Astrocyte of the hippocampus (primary cell): Measurements from ENCODE around the gene C1orf141.
"Not testable (repeated sequence)": the region's sequence is repeated elsewhere in the genome, so short reads cannot be mapped to it uniquely, and the experiment has no call there.

Experiments
- DNase-seq: peaks from one replicate; pipeline ENCODE4 v3.0.0; 2011; ENCODE audit warnings: low read depth, low spot score

The C1orf141 gene

DNA sequence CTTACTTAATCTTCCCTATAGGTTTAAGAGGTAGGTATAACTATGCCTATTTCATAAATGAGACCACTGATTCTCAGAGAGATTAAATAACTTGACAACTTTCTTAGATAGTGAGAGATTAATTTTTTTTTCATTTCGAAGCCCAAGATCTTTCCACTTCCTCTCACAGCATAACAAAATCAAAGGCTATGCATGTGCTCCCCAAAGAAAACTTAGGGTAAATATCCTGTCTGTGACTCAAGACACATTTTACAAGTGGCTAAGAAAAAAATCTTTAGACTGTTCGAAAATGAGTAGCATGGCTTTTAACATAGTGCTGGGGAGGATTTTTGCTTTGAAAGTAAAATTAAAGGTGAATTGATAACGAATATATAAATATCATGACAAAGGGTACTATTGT is 8.2 kb upstream of the C1orf141 start:
- DNase-seq: no peak

DNA sequence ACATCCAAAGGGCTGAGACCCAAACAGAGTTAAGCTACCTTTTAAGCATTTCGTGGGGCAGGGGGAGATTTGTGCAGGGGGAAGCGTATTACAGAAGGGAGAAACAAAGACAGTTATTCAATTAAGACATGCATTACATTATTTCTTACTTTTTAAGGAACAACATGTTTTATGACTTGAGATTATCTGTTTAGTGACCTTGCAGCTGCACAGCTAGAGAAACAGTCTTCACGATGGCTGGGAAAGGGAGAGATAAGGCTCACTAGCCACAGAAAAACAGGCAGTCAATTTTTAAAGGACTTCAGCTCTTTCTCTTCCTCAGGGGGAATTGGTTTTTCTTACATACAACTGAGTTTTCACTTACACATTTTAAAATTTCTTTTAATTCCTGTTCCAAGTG is 7.1 kb upstream of the C1orf141 start:
- DNase-seq: not testable (repeated sequence)

DNA sequence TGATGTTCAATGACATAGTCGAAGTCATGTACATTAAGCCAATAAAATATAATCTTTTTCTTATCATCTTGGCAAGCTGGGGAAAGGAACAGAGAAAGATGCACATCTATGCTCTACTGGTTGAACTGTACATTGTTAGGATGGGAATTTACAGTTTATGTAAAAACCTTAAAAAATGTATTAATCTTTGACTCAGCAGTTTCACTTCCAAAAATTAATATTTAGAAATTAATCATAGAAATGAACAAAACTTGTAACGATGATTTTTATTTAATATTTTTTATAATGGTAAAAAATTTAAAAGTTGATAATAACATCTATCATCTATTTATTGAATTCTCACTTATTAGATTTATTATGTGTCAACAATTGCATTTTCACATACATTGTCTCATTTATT is 5.7 kb upstream of the C1orf141 start:
- DNase-seq: no peak

DNA sequence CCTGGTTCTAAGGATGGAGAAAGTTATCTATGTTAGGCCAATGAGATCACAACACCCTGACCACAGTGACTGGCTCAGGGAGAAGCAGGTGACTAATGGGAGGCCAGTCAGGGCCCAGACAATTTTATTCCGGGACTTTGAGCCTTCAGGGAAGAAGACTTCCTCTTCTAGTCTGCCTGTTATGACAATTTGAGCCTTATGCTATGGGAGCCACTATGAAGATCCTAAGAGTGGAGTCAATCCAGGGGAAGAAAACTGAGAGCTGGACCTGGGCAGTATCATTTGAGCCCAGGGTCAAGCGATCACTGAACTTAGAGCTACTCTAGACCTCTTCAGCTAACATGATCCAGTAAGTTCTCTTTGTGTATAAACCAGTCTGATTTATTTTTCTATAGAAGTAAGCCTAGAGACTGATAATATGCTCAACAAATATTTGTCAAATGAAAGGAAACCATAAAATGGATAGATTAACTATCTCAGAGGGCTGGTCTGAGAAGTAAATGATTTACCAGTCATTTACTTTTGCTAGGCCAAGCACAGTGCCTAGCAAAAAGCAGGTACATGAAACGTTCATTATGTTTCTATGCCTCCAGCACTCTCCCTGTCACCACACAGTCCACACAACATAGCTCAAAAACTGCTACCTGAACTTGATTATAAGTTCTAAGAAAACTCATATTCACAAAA is 4.2 kb upstream of the C1orf141 start:
- no peak for DNase-seq

DNA sequence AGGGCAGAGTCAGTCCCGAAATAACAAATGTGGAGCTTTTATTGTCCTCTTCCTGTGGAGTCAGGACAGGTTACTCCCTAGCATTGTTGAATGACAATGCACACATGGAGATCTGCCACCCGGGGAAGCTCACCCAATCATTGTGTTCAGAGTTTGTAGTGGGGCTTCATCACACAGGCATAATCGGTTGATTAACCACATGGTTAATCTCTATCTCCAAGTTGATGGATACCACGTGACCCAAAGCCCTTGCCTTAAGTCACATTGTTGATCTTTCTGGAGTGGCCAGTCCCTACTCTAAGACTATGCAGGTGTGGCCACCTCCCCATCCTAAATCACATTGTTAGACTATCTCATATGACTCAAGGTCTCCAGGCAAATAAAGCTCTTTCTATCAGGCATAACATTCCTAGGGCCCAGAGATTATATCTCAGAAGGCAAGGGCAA is 2.6 kb upstream of the C1orf141 start:
- DNase-seq: no peak

DNA sequence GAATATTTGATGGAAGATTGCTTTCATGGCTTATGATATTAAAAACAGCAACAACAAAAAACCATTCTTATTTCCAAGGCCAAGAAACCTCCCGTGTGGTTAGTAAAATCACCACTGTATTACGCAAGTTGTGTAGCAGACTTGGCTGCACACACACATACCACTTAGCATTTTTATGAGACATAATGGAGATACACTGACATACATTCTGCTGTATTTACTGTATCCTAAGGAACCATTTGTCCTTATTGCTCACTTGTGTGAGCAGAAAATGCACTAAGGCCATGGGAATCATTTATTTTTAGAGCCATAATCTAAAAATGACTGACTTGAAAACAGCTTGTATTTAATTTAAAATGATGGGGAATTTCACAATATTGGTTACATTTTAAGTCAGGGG is 584 bp upstream of the C1orf141 start:
- DNase-seq: peak; percentile 63

DNA sequence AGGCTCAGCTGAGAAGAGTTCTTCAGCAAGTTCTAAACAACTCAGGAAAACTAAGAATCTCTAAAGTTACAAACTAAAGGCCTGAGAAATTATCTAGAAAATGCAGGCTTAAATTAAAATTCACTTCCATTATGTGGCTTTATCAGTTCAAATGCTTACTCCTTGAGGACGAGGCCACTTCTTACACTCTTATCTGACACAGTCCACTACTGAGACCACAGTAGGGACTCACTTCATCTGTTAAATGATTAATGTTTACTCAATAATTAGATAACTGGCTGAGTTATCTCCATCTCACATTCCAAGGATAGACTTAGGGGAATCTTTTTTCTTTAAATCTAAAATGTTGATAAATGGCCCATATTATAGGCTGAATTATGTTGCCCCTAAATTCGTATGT is 1.6 kb downstream of the C1orf141 start:
- no peak for DNase-seq

DNA sequence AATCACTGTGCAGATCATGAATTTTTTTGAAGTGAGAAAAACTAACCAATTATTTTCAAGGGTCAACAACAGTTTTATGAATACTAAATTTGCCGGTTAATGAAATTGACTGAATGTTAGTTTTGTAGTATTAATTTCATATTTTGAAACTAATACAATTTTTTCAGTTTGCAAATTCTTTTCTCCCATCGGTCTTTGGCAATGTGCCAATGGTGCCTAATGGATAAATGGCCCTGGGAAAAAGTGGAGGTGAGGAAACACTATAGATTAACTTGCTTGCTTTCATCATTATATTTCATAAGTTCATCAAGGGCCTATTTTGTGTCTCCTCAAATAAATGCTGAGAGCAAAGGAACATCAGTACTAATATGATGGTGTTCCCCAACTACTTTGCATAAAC is 4.1 kb downstream of the C1orf141 start:
- no peak for DNase-seq

DNA sequence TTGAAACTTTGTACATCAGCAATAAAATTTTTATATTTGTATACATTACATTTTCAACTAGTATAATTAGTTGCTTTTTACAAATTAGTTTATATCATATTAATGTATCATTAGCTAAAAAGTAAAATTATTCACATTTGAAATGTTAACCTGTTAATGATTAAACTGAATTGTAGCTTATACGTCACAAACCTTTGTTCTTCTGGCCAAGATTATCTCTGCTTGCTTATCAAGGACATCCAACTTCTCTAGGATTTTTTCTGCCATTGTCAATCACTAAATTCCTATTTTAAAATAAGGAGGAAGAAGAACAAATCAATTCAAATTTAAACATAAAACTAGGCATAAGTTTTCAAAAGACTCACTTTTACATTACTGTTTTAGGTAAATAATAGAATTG is 7.8 kb downstream of the C1orf141 start:
- DNase-seq: no peak

DNA sequence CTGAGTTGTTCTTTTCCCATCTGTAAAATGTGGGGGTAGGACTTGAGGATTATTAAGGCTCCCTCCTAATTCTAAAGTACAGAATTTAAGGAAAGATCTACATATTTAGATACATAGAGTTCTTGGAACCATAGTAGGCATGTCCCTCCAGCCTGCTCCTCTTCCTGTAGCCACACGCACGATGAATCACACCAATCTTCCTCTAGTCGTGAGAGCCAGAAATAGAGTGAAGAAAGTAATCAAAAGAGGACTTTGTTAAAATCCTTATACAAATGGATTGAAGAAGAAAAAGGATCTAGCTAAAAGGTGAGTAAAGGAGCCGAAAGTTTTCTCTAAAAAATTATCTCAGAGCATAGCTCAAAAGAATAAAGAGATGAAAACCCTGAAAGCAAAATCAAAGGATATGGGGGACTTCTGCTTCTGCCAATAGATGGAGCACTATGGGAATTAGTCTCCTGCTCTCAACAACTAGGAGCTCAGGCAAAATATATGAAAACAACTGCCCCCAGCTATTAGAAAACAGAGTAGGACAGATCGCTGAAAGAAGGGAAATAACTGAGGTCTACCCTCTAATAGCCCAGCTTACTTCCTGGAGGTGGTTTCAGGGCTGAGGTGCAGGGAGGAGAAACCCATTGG is 8.5 kb downstream of the C1orf141 start:
- DNase-seq: no peak

DNA sequence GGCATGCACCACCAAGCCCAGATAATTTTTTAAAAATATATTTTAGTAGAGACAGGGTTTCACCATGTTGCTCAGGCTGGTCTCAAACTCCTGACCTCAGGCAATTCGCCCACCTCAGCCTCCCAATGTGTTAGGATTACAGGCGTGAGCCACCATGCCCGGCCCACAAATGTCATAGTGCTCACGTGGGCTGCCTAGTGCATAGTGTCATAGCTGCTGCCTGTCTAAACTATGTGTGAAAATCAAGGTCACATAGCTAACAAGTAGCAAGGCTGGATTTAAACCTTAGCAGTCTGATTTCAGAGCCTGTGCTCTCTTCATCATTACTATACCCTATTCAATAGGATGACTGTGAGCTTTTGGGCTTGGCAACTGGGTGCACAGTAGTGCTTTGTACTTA is 10.3 kb downstream of the C1orf141 start:
- DNase-seq: no peak

DNA sequence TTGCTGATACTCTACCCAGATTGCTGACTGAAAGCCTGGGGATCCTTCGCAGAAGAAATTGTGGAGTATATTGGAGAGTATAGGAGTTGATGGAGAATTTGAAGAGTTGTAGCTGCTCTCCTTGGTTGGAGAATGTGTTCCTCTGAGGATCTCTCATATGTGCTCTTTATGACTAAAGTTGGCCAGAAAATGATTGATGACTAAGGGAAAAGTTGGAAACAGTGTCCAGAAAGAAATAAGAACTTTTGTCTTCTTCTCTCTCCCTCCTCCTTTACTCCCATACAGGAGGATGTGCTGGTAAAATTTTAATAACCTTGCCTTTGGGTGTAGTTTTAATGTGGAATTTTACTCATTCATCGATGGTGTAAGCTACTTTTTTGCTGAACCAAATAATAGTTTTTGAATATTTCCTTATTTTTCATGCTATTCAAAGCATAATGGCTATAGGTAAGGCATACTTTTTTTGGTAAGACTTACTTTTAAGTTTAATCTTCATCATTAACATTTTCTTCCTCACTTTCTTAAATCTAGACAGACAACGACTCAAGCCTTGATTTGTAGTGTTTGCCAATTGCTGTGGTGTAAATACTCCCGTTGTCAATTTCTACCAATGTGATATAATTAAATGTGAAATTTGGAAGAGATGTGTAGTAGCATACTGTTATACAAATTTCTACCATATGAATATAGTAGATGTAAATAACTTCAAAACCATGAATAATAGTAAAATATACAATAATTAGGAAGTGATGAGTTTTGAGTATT is 13.7 kb downstream of the C1orf141 start:
- DNase-seq: no peak

DNA sequence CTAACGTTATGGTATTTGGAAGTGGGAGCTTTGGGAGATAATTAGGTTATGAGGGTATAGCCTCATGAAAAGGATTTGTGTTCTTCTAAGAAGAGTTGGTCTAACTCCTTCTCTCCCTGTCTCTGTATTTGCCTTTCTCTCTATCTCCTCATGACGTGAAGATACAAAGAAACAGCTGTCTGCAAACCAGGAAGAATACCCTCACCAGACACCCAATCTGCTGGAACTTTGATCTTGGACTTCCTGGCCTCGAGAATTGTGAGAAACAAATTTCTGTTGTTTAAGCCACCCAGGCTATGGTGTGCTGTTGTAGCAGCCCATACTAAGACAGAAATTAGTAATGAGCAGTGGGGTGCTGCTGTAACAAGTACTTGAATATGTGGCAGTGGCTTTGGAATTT is 16.1 kb downstream of the C1orf141 start:
- no peak for DNase-seq

DNA sequence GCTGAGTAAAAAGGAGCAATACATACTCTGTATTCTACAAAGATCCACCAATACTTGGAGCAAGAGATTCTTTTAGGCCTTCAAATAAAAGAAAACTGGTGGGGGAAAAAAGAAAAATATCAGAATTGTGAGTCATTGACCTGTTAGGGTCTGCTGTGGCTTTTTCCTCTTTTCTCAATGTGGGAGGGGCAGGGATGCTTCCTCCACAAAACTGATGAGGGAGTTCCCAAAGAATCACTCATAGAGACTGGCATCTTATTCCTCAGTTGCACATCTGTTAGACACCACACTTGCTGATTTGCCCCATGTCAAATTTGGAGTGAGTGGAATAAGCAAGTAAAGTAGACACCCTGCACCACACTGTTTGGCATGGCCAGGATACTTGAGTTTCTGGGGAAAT is 16.6 kb downstream of the C1orf141 start:
- DNase-seq: no peak

DNA sequence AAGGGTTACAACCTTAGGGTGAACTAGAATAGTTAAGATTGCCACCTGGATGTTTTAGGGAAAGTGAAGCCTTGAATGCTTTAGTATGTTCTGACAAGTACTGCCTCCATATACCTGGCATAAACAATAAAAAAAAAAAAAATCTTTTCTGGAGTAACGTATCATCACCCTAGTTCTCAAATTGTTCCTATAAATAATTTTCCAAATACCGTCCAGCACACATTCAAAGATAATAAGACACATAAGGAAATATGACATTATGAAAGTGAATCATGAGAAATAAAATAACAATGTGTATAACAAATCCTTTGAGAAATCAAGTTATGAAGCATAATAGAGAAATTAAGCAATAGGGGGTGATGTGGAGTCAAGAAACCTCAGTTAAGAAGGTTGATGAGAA is 20.6 kb downstream of the C1orf141 start:
- DNase-seq: no peak

DNA sequence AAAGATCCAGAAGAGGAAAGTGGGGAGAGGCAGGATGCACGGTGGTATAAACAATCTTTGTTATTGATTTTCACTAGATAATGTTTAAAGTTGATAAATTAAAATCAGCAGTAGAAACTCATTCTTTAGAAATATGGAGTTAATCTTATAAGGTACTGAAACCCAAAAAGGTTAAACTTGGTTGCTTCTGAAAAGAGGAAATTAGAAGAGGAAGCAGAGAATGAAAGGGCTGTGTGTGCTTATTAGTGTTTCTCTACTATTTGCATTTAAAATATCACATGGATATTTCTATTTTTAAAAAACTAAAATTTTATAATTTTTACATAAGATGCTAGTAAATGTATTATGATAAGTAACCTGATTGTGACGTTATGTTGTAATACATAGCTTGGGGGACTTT is 24.4 kb downstream of the C1orf141 start:
- DNase-seq: no peak

DNA sequence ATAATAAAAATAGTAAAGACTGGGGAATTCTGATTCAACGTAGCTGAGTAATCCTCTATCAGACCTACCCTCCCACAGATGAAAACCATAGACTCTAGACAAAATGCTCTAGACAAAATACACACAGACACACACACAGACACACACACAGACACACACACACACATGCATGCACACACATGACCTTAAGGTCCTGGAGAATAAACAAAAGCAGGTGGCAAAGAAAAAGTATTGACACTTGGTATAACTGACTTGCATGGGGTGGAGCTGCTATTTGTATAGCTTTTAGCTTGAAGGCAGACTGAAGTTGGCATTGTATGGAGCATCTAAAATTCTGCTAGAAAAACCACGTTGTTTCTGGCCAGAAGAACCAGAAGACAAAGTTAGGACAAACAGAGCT is 29.3 kb downstream of the C1orf141 start:
- no peak for DNase-seq

DNA sequence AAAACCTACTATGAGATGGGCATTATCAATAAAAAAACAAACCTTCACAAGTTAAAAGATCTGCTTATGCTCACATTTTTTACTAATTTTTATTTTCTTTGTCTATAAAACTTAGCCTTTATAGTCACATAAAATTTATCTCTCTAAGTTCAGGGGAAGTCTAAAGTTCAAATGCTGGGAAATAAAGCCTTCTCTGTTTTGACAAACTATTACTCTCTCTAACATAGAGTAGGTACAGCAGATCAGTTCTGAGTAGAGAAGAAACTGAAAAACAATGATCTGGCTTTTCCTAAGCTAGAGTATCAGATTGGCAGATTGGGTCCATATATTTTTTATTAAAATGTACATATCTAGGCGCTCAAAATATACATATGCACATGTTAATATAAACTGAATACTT is 31.2 kb downstream of the C1orf141 start:
- DNase-seq: no peak

DNA sequence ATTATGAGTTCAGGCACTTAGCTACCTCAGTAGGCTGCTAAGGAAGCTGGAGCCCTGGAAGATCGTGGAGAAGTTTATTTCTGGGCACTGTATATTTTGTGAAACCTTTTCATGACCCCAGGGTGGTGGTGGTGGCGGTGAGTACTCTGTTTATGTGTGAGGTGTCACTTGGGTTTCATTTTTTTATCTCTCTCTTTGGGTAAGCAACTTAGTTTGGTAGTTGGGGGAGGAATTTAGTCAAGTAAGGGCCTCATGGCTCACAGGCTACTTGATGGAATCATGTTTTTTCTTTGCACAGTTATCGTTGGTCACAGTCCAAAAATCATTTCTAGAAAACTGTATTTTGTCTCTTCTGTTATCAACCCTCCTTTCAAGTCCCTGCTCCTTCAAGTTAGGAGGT is 33.9 kb downstream of the C1orf141 start:
- DNase-seq: peak; percentile 15

DNA sequence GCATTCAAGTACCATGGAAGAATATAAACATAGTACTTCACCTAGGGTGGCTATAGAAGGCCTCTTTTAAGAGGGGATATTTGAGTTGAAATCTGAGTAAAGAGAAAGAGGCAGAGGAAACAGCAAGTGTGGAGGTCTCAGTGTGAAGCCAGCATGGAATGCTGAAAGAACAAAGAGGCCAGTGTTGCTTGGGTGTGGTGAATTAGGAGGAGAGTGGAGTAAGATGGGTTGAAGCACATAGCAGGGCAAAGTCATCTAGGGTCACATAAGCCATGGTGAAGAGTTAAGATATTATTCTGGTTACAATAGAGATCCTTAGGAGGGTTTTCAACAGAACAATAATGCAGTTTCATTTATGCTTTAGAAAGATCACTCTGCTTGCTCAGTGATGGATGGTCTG is 37.5 kb downstream of the C1orf141 start:
- no peak for DNase-seq

DNA sequence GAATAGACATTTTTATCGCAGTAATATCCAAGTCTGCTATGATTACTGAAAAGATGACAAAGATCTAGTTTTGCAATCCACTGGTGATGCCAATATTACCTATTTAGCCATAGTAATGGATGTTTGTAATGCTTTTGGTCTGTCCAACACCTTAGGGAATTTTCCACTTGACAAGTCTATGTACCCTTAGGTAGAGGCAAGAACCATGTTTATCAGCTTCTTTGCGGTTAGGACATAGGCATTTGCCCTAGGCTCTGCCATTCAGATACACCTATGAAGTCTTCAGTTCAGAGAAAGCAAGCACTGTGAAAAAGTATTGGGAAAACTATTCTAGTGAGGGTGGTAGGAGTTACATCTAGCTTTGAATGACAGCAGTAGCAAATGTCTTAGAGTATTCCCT is 40.6 kb downstream of the C1orf141 start:
- DNase-seq: no peak

DNA sequence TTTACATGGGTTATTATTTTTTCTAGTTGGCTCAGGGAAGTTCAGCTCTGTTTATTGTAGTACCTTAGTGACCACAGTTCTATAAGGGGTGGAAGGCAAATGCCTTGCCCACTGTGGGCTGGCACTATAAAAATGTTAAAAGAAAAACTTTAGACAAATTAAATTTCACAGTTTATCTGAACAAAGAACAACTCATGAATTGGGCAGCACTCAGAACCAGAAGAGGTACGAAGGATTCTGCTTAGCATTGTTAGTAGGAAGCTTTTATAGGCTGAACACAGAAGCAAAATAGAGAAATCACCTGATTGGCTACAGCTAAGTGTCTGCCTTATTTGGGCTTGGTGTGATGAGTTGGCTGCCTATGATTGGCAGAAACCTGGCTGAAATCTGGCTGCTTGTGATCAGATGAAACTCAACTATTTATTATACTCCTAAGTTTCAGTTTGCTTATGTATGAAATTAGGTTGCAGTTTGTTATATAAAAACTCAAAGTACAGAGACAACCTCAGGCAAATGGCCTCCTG is 45.0 kb downstream of the C1orf141 start:
- DNase-seq: no peak

DNA sequence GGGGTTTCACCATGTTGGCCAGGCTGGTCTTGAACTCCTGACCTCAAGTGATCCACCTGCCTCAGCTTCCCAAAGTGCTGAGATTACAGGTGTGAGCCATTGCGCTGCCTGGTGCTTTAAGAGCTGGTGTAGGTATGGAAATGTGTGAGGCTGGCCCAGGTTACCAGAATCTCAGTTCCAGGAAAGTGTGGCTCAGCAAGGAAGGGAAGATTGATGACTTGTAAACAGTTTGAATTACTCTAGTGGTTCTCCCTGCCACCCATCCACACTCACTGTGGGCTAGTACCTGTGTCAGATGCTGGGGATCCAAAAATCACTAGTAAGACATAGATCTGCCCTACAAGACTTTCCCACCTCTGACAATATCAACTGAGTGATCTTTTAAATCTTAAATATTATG is 46.3 kb downstream of the C1orf141 start:
- DNase-seq: no peak
